ENCODE data around the gene TRIM5. TPM values are rescaled to one million over a fixed set of nuclear protein-coding genes. Genes with fewer than 3 reads are reported as not detected.

TRIM5 gene
- polyA plus RNA-seq, 4 donors: 6.5 to 22.0 (median 11.5) TPM

DNA sequence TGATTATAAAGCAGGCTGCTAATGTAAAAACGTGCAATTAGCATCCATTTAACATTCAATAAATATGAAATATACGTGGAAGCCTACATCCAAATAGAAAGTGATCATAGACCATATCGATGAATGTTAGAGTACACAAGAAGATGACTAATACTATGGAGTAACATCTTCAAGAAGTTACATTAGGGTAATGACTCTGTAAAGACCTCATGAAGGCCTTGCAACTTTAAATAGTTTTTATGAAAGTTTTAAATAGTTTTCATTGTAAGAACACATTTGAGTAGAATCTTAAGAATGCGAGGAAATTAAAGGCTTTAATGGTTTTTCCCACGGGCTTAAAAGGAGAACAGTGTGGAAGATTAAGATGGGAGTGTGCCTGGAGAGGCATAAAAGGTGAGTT is 58.7 kb downstream of the TRIM5 start:
- Histone ChIP-seq H3K4me3 (ENCODE audit: low read depth in 1 of 3, low read length in 3 of 3) (no peak overlapping the region), H3K36me3 (ENCODE audit: control insufficient read depth in 3 of 3, insufficient read depth in 2 of 3, low read depth in 1 of 3, low read length in 3 of 3) (peaks cover 0 to 2% (median 0%) of the 10 kb centered on the region in 3 donors), H3K4me1 (ENCODE audit: control insufficient read depth in 3 of 3, insufficient read depth in 2 of 3, low read depth in 1 of 3, low read length in 2 of 3) (peaks cover 6 to 18% (median 6%) of the 10 kb centered on the region in 3 donors), H3K9me3 (ENCODE audit: control insufficient read depth in 2 of 2, insufficient read depth in 1 of 2, low read depth in 1 of 2, low read length in 1 of 2) (no peaks in the 10 kb centered on the region), H3K27ac (ENCODE audit: low read depth in 1 of 3, low read length in 2 of 3) (peak overlapping the region in 1 of 3 donors; percentile 36), H3K27me3 (ENCODE audit: control insufficient read depth in 3 of 3, insufficient read depth in 3 of 3, low read length in 3 of 3) (no peaks in the 10 kb centered on the region)
- FAIRE-seq: no peak
- no peak for DNase-seq
- WGBS, 3 donors: 61 to 76% (median 64%) methylated on average over 5 of the region's 5 CpGs

- Histone ChIP-seq H3K27me3 (ENCODE audit: control insufficient read depth in 3 of 3, insufficient read depth in 3 of 3, low read length in 3 of 3) (no peaks in the 10 kb centered on the region), H3K9me3 (ENCODE audit: control insufficient read depth in 2 of 2, insufficient read depth in 1 of 2, low read depth in 1 of 2, low read length in 1 of 2) (no peaks in the 10 kb centered on the region), H3K36me3 (ENCODE audit: control insufficient read depth in 3 of 3, insufficient read depth in 2 of 3, low read depth in 1 of 3, low read length in 3 of 3) (peaks cover 0 to 1% (median 0%) of the 10 kb centered on the region in 3 donors), H3K27ac (ENCODE audit: low read depth in 1 of 3, low read length in 2 of 3) (peak overlapping the region; percentile 71 to 90 (median 87)), H3K4me1 (ENCODE audit: control insufficient read depth in 3 of 3, insufficient read depth in 2 of 3, low read depth in 1 of 3, low read length in 2 of 3) (peaks cover 8 to 27% (median 11%) of the 10 kb centered on the region in 3 donors), H3K4me3 (ENCODE audit: low read depth in 1 of 3, low read length in 3 of 3) (peak overlapping the region; percentile 51 to 70 (median 62))
- DNase-seq (peak in 1 of 2 donors; percentile 8), FAIRE-seq (no peak)
- WGBS, 3 donors: 3 to 10% (median 8%) methylated on average over 4 of the region's 4 CpGs
Observed at GRCh38 chr11:5625281-5625680, 59.6 kb downstream of the TRIM5 start.

DNA sequence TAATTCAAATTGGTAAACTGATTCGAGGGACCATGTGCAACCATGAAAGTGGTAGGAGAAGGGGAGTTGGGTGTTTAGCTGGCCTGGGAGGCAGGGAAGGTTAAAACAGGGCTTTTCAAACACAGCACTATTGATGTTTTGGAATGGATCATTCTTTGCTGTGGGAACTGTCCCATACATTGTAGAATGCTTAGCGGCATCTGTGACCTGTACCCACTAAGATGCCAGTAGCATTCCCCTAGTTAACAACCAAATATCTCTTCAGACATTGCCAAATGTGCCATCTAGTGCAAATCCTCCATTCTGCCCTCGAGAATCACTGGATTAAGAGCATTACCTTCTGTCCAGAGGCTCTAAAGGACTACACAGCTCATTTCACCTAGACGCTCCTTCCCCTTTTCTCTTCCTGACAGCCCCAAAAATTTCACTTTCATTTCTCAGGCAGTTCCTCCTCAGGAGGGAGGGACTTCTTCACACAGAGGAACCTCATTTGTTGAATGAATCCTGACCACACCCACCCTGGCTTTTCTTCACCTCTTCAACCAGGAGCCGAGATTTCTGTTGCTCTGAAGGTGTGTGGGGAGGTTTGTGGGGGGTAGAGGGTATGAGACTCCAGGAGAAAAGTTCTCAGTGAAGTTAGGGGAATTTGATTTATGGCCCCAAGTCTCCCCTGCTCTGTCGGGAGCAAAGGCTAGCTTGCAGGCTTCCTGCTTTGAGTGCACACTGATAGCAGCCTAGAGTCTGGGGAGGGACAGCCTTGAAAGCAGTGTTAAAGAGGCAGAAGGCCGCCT is 60.2 kb downstream of the TRIM5 start, which contains the start of gene TRIM34:
Gene TRIM34 (plus strand): TSS at position 513 of the 791 bp plus-strand sequence. CDS start 7,331 bp downstream, outside the sequence.
- Histone ChIP-seq H3K4me1 (ENCODE audit: control insufficient read depth in 3 of 3, insufficient read depth in 2 of 3, low read depth in 1 of 3, low read length in 2 of 3) (peaks cover 8 to 27% (median 11%) of the 10 kb centered on the region in 3 donors), H3K9me3 (ENCODE audit: control insufficient read depth in 2 of 2, insufficient read depth in 1 of 2, low read depth in 1 of 2, low read length in 1 of 2) (no peaks in the 10 kb centered on the region), H3K27me3 (ENCODE audit: control insufficient read depth in 3 of 3, insufficient read depth in 3 of 3, low read length in 3 of 3) (no peaks in the 10 kb centered on the region), H3K4me3 (ENCODE audit: low read depth in 1 of 3, low read length in 3 of 3) (peak within 1 kb of the TSS; percentile 51 to 70 (median 62)), H3K36me3 (ENCODE audit: control insufficient read depth in 3 of 3, insufficient read depth in 2 of 3, low read depth in 1 of 3, low read length in 3 of 3) (no peaks in the 10 kb centered on the region), H3K27ac (ENCODE audit: low read depth in 1 of 3, low read length in 2 of 3) (peak within 1 kb of the TSS; percentile 71 to 90 (median 87))
- DNase-seq: peak; percentile 89 to 94
- FAIRE-seq: peak; percentile 47
- 3 to 14% (median 4%) methylated on average over 7 of the region's 7 CpGs for WGBS, 3 donors

GRCh38 chr11:5622802-5623201 is 62.1 kb downstream of the TRIM5 start:
- Histone ChIP-seq H3K36me3 (ENCODE audit: control insufficient read depth in 3 of 3, insufficient read depth in 2 of 3, low read depth in 1 of 3, low read length in 3 of 3) (no peaks in the 10 kb centered on the region), H3K9me3 (ENCODE audit: control insufficient read depth in 2 of 2, insufficient read depth in 1 of 2, low read depth in 1 of 2, low read length in 1 of 2) (no peaks in the 10 kb centered on the region), H3K27me3 (ENCODE audit: control insufficient read depth in 3 of 3, insufficient read depth in 3 of 3, low read length in 3 of 3) (no peaks in the 10 kb centered on the region), H3K4me3 (ENCODE audit: low read depth in 1 of 3, low read length in 3 of 3) (no peak overlapping the region), H3K4me1 (ENCODE audit: control insufficient read depth in 3 of 3, insufficient read depth in 2 of 3, low read depth in 1 of 3, low read length in 2 of 3) (peaks cover 8 to 27% (median 11%) of the 10 kb centered on the region in 3 donors), H3K27ac (ENCODE audit: low read depth in 1 of 3, low read length in 2 of 3) (no peak overlapping the region)
- DNase-seq (peak; percentile 7 to 35), FAIRE-seq (no peak)
- 57 to 78% (median 75%) methylated on average over 3 of the region's 3 CpGs for WGBS, 3 donors

DNA sequence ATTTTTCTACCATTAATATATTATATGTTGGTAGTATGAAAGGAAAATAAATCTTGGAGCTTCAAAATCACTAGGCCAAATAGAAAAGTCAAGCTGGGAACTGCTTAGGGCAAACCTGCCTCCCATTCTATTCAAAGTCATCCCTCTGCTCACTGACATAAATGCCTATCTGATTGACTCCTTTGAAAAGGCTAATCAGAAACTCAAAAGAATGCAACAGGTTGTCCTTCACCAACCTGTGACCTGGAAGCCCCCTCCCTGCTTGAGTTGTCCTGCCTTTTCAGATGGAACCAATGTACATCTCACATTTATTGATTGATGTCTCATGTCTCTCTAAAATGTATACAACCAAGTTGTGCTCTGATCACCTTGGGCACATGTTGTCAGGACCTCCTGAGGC is 63.3 kb downstream of the TRIM5 start:
- Histone ChIP-seq H3K9me3 (ENCODE audit: control insufficient read depth in 2 of 2, insufficient read depth in 1 of 2, low read depth in 1 of 2, low read length in 1 of 2) (no peaks in the 10 kb centered on the region), H3K4me3 (ENCODE audit: low read depth in 1 of 3, low read length in 3 of 3) (no peak overlapping the region), H3K27me3 (ENCODE audit: control insufficient read depth in 3 of 3, insufficient read depth in 3 of 3, low read length in 3 of 3) (no peaks in the 10 kb centered on the region), H3K27ac (ENCODE audit: low read depth in 1 of 3, low read length in 2 of 3) (no peak overlapping the region), H3K36me3 (ENCODE audit: control insufficient read depth in 3 of 3, insufficient read depth in 2 of 3, low read depth in 1 of 3, low read length in 3 of 3) (no peaks in the 10 kb centered on the region), H3K4me1 (ENCODE audit: control insufficient read depth in 3 of 3, insufficient read depth in 2 of 3, low read depth in 1 of 3, low read length in 2 of 3) (peaks cover 8 to 27% (median 11%) of the 10 kb centered on the region in 3 donors)
- DNase-seq: no peak
- no peak for FAIRE-seq

- peak overlapping the region in 2 of 3 donors; percentile 4 to 26 for H3K27ac ChIP-seq (ENCODE audit: low read depth in 1 of 3, low read length in 2 of 3)
- FAIRE-seq: no peak
- peak; percentile 56 to 74 for DNase-seq
Observed at GRCh38 chr11:5620651-5621521, 64.0 kb downstream of the TRIM5 start.

DNA sequence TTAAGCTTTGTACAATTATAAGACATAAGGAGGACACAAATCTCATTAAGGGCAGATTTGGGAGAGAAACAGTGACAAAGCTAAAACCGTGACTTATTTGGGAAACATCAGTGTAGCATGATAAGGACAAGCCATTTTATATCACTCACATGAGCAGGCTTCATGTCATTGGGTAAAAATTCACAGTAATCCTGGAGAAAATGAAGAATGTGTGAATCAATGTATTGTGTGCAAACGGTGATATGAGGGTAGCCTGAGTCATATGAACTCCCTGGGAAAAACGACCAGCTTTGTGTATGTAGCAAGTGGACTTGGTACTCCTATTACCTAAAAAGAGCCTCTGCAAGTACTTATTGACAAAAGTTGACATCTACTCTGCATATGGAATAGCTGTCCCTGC is 66.1 kb downstream of the TRIM5 start:
- Histone ChIP-seq H3K4me1 (ENCODE audit: control insufficient read depth in 3 of 3, insufficient read depth in 2 of 3, low read depth in 1 of 3, low read length in 2 of 3) (peaks cover 3 to 11% (median 8%) of the 10 kb centered on the region in 3 donors), H3K4me3 (ENCODE audit: low read depth in 1 of 3, low read length in 3 of 3) (no peak overlapping the region), H3K27me3 (ENCODE audit: control insufficient read depth in 3 of 3, insufficient read depth in 3 of 3, low read length in 3 of 3) (no peaks in the 10 kb centered on the region), H3K27ac (ENCODE audit: low read depth in 1 of 3, low read length in 2 of 3) (no peak overlapping the region), H3K36me3 (ENCODE audit: control insufficient read depth in 3 of 3, insufficient read depth in 2 of 3, low read depth in 1 of 3, low read length in 3 of 3) (no peaks in the 10 kb centered on the region), H3K9me3 (ENCODE audit: control insufficient read depth in 2 of 2, insufficient read depth in 1 of 2, low read depth in 1 of 2, low read length in 1 of 2) (no peaks in the 10 kb centered on the region)
- FAIRE-seq (no peak), DNase-seq (peak in 1 of 2 donors; percentile 38)
- WGBS, 3 donors: 64 to 79% (median 66%) methylated on average over 3 of the region's 3 CpGs

More at GRCh38 chr11:5620651-5621521, 64.0 kb downstream of the TRIM5 start:
- Histone ChIP-seq H3K36me3 (ENCODE audit: control insufficient read depth in 3 of 3, insufficient read depth in 2 of 3, low read depth in 1 of 3, low read length in 3 of 3) (no peaks in the 10 kb centered on the region), H3K4me1 (ENCODE audit: control insufficient read depth in 3 of 3, insufficient read depth in 2 of 3, low read depth in 1 of 3, low read length in 2 of 3) (peaks cover 6 to 21% (median 11%) of the 10 kb centered on the region in 3 donors), H3K9me3 (ENCODE audit: control insufficient read depth in 2 of 2, insufficient read depth in 1 of 2, low read depth in 1 of 2, low read length in 1 of 2) (no peaks in the 10 kb centered on the region), H3K27me3 (ENCODE audit: control insufficient read depth in 3 of 3, insufficient read depth in 3 of 3, low read length in 3 of 3) (no peaks in the 10 kb centered on the region), H3K4me3 (ENCODE audit: low read depth in 1 of 3, low read length in 3 of 3) (no peak overlapping the region)
- WGBS, 3 donors: 17 to 40% (median 39%) methylated on average over 3 of the region's 3 CpGs
